GM19240 (cell line): ENCODE data around the gene TUSC2.

Experiments used
- DNase-seq: peaks from one replicate; pipeline ENCODE4 v3.0.0; 2011; ENCODE audit warnings: low spot score; ENCODE audit not compliant: insufficient read length

Gene TUSC2

DNA sequence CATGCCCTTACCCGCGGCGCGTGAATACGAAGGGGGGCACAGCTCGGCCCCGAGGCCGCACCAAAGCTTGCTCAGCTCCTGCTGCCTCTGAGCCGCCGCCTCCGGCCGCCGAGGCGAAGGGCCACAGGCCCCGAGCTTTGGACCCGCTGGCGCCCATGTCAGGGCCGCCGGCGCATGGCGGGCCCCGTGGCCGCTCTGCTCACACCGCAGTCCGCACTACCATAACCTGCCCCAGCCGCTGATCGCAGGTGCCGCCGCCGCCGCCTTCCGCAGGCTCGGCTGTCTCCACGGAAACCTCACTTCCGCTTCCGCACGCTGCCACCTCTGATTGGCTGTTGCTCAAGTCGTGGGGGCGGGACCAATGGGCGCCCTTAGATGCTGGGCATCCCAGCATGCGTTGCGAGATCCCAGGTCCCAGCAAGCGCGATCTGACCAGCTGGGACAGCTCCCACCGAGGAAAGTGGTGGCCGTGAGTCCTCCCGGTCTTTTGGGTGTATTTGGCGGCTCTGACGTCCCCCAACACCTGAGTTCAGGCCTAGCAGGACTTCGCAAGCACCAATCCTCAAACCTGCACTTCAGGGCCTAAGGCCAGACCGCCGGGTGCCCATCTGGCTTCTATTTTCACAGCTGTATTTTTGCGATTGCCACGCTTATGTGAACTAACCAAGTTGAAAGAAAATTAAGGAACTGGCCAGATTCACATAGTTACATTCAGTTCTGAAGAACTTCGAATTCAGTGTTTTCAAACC is at the start of gene TUSC2:
TUSC2 (minus strand) TSS at position 281 of the 749 bp plus-strand sequence; CDS start at position 157, 124 bp downstream.
- peak; percentile 90 for DNase-seq

DNA sequence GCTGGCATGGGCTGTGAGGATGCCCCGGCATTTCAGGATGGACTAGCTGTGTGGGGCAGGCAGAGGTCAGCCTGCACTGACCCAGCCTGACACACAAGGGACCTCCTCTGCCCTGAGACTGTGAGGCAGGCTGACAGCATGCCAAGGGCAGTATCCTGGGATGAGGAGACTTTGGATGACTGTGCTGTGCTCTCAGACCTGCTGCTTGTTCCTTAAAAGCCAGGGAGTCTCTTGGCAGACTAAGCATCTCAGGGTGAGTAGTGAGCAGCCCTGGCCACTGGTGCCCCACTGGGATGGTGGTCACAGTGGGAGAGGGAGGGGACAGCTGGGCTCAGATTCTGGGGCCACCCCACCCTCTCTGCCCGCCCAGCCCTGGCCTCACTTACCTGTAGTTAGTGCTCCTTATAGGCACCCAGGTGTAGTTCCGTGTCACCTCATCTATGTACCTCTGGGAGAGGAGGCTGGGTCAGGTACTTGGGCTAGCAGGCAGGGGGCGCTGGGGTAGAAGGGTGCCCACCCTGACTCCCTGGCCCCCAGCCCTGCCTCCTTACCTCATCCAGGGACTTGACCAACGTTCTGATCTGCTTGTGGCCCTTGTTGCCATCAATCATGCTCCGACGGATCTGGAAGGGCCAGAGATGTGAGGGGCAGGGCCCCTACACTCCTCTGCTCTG is 47.4 kb upstream of the TUSC2 start:
- no peak for DNase-seq

- no peak for DNase-seq
Observed at GRCh38 chr3:50374363-50375257, 46.6 kb upstream of the TUSC2 start.

GRCh38 chr3:50373146-50374051 is 45.4 kb upstream of the TUSC2 start:
- no peak for DNase-seq

DNA sequence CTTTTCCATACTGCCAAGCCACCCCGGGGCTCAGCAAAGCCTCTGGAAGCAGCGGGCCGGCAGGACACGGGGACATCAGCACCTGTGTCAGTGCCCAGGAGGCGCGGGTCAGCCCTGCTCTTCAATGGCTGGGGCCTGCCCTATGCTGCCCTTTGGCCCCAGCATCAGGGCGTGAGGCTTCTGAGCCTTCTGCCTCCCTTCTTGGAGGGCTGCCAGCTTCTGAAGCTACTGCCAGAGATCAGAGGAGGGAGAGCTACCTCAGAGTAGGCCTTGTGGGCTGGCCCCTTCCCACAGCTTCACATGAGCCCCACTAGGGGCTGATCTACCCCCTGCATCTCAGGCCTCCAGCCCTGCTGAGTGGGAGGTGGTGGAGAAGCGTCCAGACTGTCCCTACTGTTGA is 44.3 kb upstream of the TUSC2 start:
- no peak for DNase-seq

DNA sequence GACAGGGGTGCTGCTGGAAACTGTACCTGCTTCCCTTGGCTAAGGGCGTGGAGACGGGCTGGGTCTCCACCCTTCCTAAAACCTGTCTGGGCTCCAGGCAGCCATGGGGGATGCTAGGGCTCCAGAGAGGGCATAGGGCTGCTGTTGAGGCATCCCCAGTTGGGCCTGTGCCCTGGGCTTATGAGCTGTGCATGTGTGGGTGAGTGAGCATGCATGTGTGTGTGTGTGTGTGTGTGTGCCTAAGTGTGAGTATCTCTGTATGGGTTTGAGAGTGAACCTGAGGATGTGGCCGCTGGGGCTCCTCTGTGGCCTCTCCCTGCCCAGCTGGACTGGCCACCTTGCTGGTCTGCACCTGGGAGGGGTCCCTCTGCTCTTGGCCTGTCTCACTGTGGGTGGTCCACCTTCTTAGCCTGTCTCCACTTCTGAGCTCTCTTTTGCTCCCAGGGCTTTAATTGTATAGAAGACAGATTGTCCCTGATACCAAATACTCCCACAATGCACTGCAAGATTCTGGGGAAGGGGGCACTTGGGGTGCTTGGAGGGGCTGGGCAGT is 43.2 kb upstream of the TUSC2 start:
- DNase-seq, result no peak

DNA sequence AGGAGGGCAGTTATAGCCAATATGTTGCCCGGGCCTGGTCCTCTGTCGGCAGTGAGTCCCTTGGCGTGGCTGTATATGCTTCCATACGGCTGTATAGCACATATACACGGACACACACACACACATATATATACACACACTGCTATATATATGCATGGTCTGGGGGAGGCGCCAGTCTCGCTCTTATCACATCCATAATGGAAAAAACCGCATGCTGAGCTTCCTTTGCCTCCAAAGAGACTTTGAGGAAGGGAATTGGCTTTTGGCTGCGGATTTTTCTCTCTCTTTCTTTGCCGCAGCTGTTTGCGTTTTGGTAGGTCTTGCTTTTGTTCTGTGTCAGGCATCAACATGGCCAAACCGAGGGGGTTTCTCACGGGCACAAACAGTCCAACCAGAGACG is 42.6 kb upstream of the TUSC2 start:
- DNase-seq, result no peak

DNA sequence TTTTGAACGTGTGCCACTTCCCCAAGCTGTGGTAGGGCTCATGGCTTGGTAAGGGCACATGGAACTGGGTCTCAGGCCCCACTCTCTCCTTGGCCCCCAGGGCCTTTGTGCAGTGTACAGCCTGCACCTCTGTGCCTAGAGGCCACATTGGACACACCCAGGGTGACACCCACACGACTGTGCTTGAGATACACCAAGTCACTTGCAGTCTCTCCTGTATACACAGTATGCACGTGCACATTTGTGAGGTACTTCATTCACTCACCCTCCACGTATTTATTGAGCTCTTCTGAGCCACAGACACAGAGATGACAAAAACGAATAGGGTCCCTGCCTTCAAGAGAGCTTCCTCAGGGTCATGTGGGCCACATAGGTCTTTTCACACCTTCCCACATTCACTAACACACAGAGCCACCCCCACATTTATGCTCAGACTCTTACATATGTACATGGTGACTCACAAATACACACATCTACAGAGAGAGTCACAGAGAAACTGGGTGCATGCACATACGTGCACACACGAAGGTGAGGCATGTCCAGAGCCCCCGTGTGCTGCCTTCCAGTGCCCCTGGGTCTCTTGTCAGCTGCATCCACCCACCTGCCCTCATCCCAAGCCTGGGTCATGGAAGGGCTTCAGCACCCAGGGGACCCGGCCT is 41.1 kb upstream of the TUSC2 start:
- DNase-seq, result no peak

DNA sequence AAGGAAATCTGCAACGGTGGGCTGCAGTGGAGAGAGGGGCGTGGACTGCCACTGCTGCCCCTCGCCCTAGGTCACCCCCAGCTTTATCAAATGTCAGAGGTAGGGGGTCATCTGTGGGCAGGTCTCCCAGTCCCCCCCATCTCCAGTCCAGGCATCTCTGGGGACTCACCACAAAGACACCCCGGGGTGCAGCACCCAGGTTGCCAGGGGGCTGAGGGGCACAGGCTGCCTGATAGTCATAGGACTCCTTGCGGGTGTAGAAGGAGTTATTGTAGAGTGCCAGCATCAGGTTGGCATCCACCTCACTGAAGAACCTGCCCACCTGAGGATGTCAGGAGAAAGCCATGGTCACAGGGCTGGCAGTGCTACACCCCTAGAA is 37.8 kb upstream of the TUSC2 start:
- DNase-seq, result no peak

DNA sequence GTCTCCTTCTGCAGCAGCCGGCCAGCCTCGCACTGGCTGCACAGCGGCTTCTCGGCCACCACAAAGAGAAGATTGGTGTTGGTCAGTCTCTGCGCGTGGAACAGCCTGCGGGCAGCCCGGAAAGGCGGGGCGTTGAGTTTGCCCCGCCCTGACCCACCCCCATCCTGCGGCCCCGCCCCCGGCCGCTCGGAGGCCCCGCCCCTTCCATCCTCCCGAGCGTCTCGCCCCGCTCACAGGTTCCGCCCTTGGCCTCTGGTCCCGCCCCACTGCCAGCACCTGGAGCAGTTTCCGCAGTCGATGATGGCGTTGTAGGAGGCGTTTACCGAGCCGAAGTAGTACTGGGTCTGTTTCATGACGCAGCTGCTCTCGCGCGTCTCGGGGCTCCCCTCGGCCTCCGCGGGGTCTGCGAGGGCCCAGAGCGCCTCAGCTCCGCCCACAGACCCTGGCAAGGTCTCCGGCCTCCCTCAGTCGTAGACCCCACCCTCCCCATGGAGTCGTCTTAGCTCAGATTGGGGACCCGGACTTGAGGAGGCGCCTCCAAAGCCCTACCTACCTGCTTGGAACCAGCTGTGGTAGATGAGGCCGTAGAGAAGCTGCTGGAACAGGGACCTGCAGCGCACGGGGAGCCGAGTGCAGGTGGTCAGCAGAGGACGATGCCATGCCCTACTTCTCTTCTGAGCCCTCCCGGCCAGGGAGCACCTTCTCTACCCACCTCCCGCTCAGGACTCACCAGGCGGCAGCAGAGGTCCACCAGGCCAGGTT is 37.2 kb upstream of the TUSC2 start:
- DNase-seq, result peak; percentile 95

DNA sequence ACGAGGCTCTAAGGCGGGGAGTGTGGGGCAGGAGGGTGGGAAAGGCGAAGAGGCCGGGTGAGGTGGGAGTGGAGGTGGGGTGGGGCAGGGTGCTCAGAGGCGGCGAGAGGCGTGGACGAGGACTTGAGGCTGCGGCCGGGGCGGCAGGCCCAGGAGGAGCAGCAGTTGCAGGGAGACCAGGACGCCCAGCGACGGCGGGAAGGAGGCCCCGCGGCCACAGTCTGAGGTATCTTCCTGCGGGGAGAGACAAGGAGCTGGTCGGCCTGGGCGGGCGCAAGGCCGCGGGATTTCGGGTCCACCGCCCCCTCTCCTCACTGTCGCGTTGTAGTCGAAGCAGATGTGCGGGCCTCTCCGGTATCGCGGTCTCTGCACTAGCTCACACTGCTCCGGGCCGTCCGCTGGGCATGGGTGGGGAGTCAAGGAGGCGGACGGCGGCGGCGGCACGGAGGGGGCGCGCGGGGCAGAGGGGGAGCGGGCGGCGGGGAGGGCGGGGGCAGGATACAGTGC is 36.6 kb upstream of the TUSC2 start:
- DNase-seq, result no peak

DNA sequence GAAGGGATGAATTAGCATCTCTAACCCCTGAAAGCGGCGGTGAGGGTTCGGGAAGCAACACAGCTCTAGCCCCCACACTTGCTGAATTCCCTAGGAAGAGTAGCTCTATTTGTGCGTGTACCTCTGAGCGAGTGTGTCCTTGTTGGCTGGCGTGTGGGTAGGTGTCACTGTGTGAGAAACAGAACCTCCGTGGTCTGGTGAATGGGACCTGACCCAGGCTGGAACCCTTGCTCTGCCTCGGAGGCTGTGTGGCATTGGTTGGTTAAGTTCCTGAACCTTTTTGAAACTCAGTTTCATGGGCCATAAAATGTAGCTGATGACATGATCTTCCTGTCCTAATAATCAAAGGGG is 31.7 kb upstream of the TUSC2 start:
- no peak for DNase-seq

DNA sequence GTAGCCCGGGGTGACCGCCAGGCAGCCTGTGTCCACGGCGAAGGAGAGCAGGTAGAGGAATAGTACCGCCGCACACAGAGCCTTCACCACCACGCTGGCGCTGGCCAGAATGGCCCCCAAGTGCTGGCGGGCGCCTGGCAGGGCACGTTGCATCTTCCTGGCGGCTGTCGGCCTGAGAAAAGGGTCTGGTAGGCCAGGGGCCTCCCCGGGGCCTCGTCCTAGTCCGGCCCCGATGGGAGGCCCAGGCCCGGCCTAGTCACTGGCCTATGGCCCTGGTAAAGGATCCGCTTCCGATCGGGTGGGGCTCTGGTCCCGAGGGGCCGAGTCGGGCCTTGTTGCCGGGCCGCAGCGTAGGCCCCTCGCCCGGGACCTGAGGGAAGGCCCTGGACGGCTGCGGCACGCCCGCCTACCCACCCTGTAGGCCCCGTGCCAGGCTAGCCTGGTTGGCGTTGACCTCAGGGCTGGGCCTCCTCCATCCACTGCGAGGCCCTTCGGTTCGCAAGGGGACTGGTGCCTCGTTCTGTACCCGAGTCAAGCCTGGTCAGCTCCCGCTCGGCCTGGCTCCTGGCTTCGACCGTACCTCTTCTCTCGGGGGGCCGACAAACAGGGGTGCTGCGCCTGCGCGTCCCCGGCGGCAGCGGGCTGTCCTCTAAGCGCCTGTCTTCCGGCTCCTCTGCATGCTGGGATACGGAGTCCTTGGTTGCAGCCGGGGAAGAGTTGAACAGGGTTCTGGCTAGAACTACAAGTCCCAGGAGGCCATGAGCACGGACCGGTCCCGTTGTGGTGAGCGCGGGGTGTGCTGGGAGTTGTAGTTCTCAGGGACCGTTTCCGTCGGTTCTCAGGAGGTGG is 31.1 kb upstream of the TUSC2 start, which contains the start of gene TMEM115:
TMEM115 (minus strand) TSS at position 611 of the 849 bp plus-strand sequence; CDS start at position 153, 458 bp downstream.
- DNase-seq, result peak; percentile 96

- no peak for DNase-seq
Observed at GRCh38 chr3:50358355-50358910, 30.4 kb upstream of the TUSC2 start.

DNA sequence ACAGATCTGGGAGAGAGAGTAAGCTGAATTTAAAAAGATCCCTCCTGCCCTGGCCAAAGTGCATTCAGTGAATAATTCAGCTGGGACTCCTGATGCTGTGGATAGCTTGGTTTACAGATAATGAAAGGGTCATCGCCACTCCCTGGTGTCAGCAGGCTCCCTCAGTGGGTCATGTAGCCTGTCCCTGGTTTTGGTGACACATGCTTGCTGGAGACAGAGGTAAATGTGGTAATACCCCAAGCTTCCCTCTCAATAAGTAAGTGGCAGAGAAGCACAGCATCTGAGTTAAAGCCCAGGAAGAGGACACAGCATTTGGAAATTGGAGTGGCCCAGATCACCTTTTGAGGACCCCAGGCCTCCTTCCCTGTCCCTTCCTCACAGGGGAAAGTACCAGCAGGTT is 29.5 kb upstream of the TUSC2 start:
- DNase-seq, result no peak

DNA sequence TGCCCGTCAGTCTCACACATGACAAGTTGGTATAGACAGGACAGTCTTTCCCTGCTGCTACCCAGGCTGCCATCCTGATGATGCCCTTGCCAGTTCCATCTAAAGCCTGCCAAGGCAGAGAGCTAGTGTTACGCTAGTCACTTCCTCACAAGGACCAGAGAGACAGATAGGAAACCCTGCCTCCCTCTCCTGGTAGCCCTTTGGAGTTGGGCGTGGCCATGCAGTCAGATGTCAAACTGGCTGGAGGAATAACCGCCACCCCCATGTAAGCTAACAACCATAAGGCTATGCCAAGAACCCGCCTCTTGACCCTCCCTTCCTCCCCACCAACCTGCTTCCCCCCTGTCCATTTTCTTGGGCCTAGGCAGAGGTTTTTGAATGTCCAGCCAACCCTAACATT is 28.5 kb upstream of the TUSC2 start:
- DNase-seq, result no peak

GRCh38 chr3:50355829-50356552 is 28.0 kb upstream of the TUSC2 start:
- no peak for DNase-seq
